Breast epithelium (tissue), 3 donors: Measurements from ENCODE around the gene ITM2B.

Experiments used
- POLR2A ChIP-seq: fragments of 450-650 bp; IDR thresholded peaks from one replicate; pipeline ENCODE4 v1.6.1; 2016; ENCODE audit warnings: antibody characterized with exemption, mild to moderate bottlenecking, moderate library complexity
- POLR2AphosphoS5 ChIP-seq, 3 donors: sonication (generic); formaldehyde crosslinking; IDR thresholded peaks; one replicate each; pipeline ENCODE4 v1.6.1; 2017; ENCODE audit warnings: antibody characterized with exemption in 3 of 3
- TF ChIP-seq, protein P1 (sequence below), 3 donors: fragments of 450-650 bp; IDR thresholded peaks; one replicate each; pipeline ENCODE4 v1.5.1; 2016 to 2017; ENCODE audit warnings: antibody characterized with exemption in 3 of 3, mild to moderate bottlenecking in 3 of 3, moderate library complexity in 3 of 3

DNA sequence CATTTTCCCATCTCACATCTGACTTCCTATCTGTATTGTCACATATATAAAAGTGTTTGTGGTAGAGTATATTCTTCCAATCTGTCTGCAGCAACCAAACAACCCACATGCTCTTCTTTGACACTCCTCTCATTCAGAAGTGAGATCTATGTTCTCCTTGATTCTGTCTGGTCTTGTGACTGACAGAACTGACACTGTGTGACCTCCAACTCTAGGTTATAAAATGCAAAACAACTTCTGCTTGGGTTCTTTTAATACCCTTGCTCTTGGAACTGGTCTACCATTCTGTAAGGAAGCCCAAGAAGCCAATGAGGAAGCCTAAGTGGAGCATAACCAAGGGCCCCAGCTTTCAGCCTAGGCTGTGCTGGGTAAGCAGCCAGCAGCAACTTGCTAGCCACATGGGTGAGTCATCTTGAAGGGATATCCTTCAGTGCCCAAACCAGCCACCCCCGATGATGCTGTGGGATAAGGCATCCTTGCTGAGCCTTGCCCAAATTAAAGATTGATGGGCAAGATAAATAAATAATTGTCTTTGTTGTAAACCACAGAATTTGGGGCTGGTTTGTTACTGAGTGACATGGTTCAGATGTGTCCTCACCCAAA is 18.4 kb upstream of the ITM2B start:
- TF ChIP-seq, protein P1, sequence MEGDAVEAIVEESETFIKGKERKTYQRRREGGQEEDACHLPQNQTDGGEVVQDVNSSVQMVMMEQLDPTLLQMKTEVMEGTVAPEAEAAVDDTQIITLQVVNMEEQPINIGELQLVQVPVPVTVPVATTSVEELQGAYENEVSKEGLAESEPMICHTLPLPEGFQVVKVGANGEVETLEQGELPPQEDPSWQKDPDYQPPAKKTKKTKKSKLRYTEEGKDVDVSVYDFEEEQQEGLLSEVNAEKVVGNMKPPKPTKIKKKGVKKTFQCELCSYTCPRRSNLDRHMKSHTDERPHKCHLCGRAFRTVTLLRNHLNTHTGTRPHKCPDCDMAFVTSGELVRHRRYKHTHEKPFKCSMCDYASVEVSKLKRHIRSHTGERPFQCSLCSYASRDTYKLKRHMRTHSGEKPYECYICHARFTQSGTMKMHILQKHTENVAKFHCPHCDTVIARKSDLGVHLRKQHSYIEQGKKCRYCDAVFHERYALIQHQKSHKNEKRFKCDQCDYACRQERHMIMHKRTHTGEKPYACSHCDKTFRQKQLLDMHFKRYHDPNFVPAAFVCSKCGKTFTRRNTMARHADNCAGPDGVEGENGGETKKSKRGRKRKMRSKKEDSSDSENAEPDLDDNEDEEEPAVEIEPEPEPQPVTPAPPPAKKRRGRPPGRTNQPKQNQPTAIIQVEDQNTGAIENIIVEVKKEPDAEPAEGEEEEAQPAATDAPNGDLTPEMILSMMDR (IDR thresholded peaks at IDR 0.05) = no peak
- TF ChIP-seq POLR2AphosphoS5 (IDR thresholded peaks at IDR 0.05) (no peak), POLR2A (no peak)
